A549 treated with DMSO at 1 μM for 4 hours (cell line): Measurements from ENCODE around the gene TOMM22. TPM values are rescaled to one million over a fixed set of nuclear protein-coding genes. Genes with fewer than 3 reads are reported as not detected.

ENCODE experiments used
- total RNA-seq: library from RNA; stranded (reverse); fragments of 200-300 nt; extraction: Qiagen RNA extraction; gene quantifications from 5 replicates; pipeline ENCODE4 v1.2.3, GENCODE V29; 2022; ENCODE audit warnings: low read depth

The TOMM22 gene
- total RNA-seq, result 61.6 to 82.5 TPM (median 76.0 TPM) in 5 replicates

GRCh38 chr22:38681582-38682335 lies at the start of gene TOMM22:
TOMM22 (plus strand) TSS chr22:38681957; CDS start chr22:38681979, 22 bp downstream.

DNA sequence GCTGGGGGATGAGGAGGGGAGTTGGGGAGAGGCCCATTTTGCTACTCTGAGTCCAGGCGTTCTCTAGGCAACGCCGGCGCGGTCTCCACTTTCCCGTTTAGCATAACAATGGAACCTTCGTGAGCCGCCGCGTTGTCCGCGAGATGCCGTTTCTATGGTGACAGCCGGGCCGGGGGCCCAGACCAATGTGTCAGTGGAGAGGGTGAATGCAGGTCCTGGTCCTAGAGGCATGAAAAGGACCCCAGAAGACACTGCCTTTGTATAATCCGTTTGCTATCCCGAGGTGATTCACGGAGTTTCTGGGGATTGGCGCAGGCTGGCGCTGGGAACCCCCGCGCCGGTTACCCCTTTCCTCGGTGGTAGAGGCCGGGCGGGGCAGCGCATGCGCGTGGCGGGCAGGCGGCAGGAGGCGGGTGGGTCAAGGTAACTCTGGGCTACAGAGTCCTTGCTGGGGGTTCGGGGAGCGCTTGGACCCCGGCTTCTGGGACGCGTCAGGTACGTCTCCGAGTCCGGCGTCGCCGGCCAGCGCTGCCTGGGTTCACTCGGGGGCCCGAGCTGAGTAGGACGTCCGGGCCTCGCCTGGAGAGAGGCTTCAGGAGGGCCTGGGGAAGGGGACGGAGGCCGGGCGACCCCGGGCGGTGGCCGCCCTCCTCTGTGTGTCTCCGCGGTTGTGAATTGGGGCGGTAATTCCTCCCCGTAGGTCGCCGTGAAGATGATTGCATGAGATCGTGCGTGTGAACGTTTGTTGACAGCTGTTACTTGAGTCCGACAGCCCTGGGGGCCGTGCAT lies 25.3 kb upstream of the TOMM22 start, which contains the start of the genes CBY1 and FAM227A:
TSS of gene CBY1 (plus strand) at position 383 of the 789 bp plus-strand sequence. CDS start 11,417 bp downstream, outside the sequence.
TSS of gene FAM227A (minus strand) at position 137 of the 789 bp plus-strand sequence. CDS start 6,224 bp downstream, outside the sequence.

DNA sequence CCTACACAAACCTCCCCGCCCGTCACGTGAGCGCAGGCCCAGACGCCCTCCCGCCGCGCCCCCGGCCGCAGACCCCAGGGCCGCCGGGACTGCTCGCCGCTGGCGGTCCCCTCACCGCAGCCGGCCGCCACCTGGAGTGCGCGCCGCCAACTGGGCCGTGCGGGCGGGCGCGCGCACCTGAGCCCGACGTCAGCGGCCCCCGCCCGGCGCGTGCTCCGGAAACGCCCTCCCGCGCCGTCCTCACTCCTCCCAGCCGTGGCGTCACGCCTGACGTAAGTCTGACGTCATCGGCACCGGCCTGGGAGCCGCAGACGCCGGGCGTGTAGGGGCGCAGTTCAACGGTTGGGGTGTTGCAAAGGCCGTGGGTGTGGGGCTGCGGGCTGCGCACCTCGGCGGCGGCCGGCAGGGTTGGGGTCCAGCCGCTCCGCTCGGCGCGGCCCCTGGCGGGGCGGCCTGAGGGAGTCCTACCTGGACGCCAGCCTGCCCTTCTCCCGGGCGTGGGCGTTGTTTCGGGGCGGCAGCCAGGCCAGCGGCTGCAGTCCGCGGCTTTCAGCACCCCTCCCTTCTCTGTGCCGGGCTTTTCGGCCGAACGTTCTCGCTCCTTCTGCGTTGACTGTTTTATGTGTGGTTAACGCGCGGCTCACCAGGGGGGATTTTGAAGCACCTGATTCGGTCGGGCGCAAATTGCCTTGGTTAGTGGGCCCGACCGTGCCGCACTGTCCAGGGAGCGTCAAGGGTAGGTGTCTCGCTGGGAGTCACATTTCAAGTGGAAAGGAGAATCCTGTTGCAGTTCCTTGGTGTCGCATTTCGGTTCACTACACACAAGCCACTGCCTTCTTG lies 19.3 kb downstream of the TOMM22 start, which contains the start of gene JOSD1:
TSS of gene JOSD1 (minus strand) at position 155 of the 840 bp plus-strand sequence. CDS start 956 bp downstream, outside the sequence.

DNA sequence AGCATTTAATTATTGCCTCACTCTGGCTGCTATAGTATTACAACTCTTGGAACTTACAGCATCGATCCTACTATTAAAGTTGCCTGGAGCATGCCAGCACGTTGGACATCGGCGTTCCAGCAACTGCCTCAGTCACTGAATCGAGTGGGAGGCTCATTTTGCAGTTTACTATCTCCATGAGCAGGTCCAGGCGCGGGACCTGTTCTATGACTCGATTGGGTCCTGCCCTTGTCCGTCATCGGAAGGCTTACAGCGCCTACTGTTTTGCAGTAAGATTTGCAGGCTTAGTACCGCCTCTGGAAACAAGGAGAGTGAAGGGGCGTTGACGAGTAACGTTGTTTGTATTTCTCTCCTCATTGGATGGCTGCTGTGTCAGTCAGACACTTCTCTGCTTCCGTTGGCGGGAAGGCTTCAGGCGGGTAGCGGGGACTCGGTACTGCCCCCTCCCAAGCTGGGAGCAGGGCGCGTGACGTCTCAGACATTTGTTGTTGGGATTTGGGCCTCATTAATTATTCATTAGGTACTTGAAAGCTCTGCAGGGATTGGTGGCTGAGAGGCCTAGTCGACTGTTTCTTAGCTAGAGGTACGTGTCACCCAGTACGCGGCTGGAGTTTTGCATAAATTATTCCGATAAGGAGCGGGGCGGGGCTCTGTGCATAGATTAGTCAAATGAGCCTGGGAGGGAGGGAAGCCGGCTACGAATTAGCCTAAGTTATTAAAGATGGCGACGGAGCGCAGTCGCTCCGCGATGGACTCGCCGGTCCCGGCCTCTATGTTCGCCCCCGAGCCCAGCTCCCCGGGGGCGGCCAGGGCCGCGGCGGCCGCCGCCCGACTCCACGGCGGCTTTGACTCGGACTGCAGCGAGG lies 23.7 kb downstream of the TOMM22 start, which contains the start of gene GTPBP1:
TSS of gene GTPBP1 (plus strand) at position 710 of the 866 bp plus-strand sequence. CDS start at position 722, 12 bp downstream.

Other genes with a start within 250 kb of the TOMM22 start
- 0.09 to 0.14 TPM (median 0.12 TPM) in 4 of 5 replicates, not detected in the other for gene KCNJ4, start 226.8 kb upstream of the TOMM22 start, total RNA-seq
- 15.6 to 23.2 TPM (median 20.0 TPM) in 5 replicates for gene KDELR3, start 213.9 kb upstream of the TOMM22 start, total RNA-seq
- gene DDX17, start 175.6 kb upstream of the TOMM22 start, total RNA-seq, result 80.0 to 111 TPM (median 106 TPM) in 5 replicates
- gene DMC1, start 111.8 kb upstream of the TOMM22 start, total RNA-seq, result 2.8 to 5.0 TPM (median 3.5 TPM) in 5 replicates
- 0.66 to 1.1 TPM (median 0.73 TPM) in 5 replicates for gene FAM227A, start 25.6 kb upstream of the TOMM22 start, total RNA-seq
- 11.8 to 16.5 TPM (median 15.1 TPM) in 5 replicates for gene CBY1, start 25.3 kb upstream of the TOMM22 start, total RNA-seq
- 27.4 to 34.6 TPM (median 32.0 TPM) in 5 replicates for gene JOSD1, start 19.0 kb downstream of the TOMM22 start, total RNA-seq
- gene GTPBP1, start 24.0 kb downstream of the TOMM22 start, total RNA-seq, result 9.1 to 12.6 TPM (median 9.9 TPM) in 5 replicates
- 30.3 to 38.3 TPM (median 33.6 TPM) in 5 replicates for gene SUN2, start 74.0 kb downstream of the TOMM22 start, total RNA-seq
- 7.8 to 10.1 TPM (median 10.0 TPM) in 5 replicates for gene DNAL4, start 112.2 kb downstream of the TOMM22 start, total RNA-seq
- 11.7 to 16.4 TPM (median 13.2 TPM) in 5 replicates for gene NPTXR, start 162.1 kb downstream of the TOMM22 start, total RNA-seq
- gene CBX6, start 190.3 kb downstream of the TOMM22 start, total RNA-seq, result 32.7 to 37.6 TPM (median 36.6 TPM) in 5 replicates